GM12878 (cell line): Measurements from ENCODE around the gene GLTP.

ENCODE experiments used
- CTCF ChIP-seq, 3 experiments: IDR thresholded peaks in 2 of 3; conservative IDR thresholded peaks in 1 of 3; 2 replicates each; pipeline ENCODE4 v1.5.1; 2011; ENCODE audit warnings: low read depth in 3 of 3, low read length in 3 of 3, mild to moderate bottlenecking in 3 of 3, control low read depth in 2 of 3, moderate library complexity in 2 of 3, inconsistent platforms in 1 of 3, mixed read lengths in 1 of 3; ENCODE audit not compliant: control insufficient read depth in 2 of 3, insufficient read depth in 1 of 3; ENCODE audit errors: extremely low read depth in 1 of 3
- EP300 ChIP-seq, 2 experiments: fragments of 150-350 bp in 1 of 2; IDR thresholded peaks; 2 replicates each; pipeline ENCODE4 v1.6.1; 2011 to 2012; ENCODE audit warnings: low read depth in 2 of 2, low read length in 2 of 2, borderline replicate concordance in 1 of 2, improper control_type of control experiment in 1 of 2, inconsistent platforms in 1 of 2; ENCODE audit not compliant: control insufficient read depth in 1 of 2
- GABPA ChIP-seq: IDR thresholded peaks from 2 replicates; pipeline ENCODE4 v1.6.1; 2014; ENCODE audit warnings: antibody characterized with exemption, low read depth, mild to moderate bottlenecking, inconsistent platforms
- NFYB ChIP-seq: IDR thresholded peaks from 2 replicates; pipeline ENCODE4 v1.6.1; 2011; ENCODE audit warnings: low read depth, mild to moderate bottlenecking, low read length, improper control_type of control experiment, moderate library complexity; ENCODE audit not compliant: insufficient read depth
- REST ChIP-seq: IDR thresholded peaks from 2 replicates; pipeline ENCODE4 v1.6.1; 2012; ENCODE audit warnings: mild to moderate bottlenecking, low read depth, low read length
- SP1 ChIP-seq: IDR thresholded peaks from one replicate; pipeline ENCODE4 v1.6.1; 2011; ENCODE audit warnings: low read depth, low read length

- TF ChIP-seq NFYB (no peak), EP300 (IDR thresholded peaks at IDR 0.05; ENCODE audit: borderline replicate concordance in 1 of 2, control insufficient read depth in 1 of 2, low read depth in 2 of 2, low read length in 2 of 2) (no peak), SP1 (no peak), REST (no peak), GABPA (no peak), CTCF (IDR thresholded peaks at IDR 0.05 in 2 of 3, conservative IDR thresholded peaks at IDR 0.05 in 1 of 3; ENCODE audit: control insufficient read depth in 2 of 3, extremely low read depth in 1 of 3, insufficient read depth in 1 of 3, low read depth in 3 of 3, low read length in 3 of 3) (no peak)
Measured at GRCh38 chr12:109888179-109889020, 8.1 kb upstream of the GLTP start.
